Activated T-cell treated with anti-CD3 and anti-CD28 coated beads for 1 hour (primary cell): Measurements from ENCODE around the gene RPS15.
"Not testable (repeated sequence)": the region's sequence is repeated elsewhere in the genome, so short reads cannot be mapped to it uniquely, and the experiment has no call there.

Source experiments
- DNase-seq: peaks from one replicate; pipeline ENCODE4 v3.0.0-alpha.2; 2020; ENCODE audit warnings: low read depth

Gene RPS15

GRCh38 chr19:1402411-1403070 lies 35.7 kb upstream of the RPS15 start:
- no peak for DNase-seq

- peak; percentile 99 for DNase-seq
Measured at GRCh38 chr19:1406774-1407527, 31.2 kb upstream of the RPS15 start.

GRCh38 chr19:1407528-1408299 lies 30.5 kb upstream of the RPS15 start, which contains the start of gene DAZAP1:
TSS of gene DAZAP1 (plus strand) at chr19:1407586. CDS start at chr19:1407774, 188 bp downstream.
- DNase-seq: peak; percentile 31

- DNase-seq: peak; percentile 45
Measured at GRCh38 chr19:1408300-1409203, 29.6 kb upstream of the RPS15 start.

GRCh38 chr19:1409204-1410005 lies 28.8 kb upstream of the RPS15 start:
- DNase-seq: no peak

DNA sequence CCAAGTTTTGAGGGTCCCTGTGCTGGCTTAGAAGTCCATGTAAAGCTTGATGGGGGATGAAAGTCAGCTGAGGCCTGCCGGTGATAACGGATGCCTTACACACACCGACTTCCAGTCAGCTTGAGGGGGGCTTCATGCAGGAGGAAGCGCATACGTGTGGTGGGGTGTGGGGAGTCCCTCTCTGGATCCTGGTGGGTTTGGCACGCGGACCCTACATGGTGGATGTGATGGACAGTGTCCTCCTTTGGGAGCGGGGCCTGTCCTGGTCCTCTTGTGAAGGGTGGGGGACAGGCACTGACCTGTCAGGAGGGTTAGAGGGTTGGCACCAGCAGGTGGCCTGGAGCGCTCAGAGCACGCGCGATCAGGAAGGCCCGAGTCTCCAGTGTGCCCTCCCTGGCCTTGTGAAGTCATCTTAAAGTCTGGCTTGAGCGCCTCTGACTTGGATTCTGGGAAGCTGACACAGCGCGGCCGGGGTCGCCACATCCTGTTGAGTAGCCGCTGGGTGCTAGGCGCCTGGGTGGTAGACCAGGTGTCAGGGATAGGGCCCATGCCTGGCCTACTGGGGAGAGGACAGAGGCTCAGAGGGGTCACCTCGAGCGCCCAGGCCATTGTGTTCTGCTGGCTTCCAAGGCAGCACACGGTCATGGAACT lies 27.9 kb upstream of the RPS15 start:
- DNase-seq: no peak

DNA sequence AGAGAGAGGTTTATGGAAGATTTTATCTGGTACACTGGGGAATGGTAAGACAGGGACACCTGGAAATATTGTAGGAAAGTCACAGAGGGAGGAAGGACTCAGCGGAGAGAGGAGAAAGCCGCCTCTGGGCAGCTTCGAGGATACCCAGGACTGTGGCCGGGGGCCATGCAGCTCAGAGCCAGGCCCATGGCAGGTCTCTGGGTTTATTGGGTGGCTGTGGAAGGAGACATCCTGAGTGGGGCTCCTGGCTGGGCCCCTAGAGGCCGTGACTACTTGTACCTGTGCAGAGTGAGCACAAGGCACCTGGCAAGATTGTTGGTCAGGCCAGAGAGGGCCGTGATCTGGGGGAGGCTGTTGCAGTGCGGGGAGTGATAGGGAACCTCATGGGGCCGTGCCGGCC lies 27.4 kb upstream of the RPS15 start:
- DNase-seq: no peak

DNA sequence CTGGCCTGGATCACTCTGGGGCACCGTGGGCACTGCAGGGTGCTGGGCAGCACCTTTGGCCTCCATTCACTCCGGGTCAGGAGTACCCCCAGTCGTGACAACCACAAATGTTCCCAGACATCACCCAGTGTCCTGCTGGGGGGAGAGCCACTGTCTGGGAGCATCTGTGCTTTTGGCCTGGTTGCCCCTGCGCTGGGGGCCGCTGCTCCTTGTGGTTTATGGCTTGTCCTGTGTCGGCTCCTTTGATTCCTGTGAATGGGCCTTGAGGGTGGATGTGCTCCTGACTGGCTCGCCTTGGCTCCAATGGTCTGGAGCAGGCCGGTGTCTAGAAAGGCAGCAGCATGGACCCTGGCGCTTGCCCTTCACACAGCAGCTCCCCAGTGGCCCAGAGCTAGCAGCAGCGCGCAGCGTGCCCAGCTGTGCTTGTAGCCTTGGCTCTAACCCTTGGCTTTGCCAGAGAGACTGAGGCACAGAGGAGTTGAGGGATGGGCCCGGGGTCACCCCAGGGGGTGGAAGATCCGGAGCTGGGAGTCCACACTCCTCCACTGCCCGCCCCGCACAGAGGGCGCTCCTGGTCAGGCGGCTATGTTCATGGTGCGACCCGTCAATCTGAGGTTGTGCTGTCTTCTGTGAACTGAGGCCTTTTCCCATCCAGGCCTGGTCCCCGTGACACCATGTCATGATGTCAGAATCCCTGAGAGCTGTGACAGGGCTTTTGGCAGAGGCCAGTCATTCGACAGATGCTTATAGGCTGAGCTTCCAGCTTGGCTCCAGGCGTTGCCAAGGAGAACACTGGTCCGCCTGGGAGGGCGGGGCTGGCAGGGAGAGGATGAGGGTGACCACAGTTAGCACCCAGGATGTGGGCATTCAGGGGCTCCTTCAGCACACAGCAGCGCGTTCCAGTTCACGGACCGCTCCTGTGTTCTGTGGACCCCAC lies 26.7 kb upstream of the RPS15 start:
- no peak for DNase-seq

GRCh38 chr19:1412323-1412923 lies 25.8 kb upstream of the RPS15 start:
- no peak for DNase-seq

DNA sequence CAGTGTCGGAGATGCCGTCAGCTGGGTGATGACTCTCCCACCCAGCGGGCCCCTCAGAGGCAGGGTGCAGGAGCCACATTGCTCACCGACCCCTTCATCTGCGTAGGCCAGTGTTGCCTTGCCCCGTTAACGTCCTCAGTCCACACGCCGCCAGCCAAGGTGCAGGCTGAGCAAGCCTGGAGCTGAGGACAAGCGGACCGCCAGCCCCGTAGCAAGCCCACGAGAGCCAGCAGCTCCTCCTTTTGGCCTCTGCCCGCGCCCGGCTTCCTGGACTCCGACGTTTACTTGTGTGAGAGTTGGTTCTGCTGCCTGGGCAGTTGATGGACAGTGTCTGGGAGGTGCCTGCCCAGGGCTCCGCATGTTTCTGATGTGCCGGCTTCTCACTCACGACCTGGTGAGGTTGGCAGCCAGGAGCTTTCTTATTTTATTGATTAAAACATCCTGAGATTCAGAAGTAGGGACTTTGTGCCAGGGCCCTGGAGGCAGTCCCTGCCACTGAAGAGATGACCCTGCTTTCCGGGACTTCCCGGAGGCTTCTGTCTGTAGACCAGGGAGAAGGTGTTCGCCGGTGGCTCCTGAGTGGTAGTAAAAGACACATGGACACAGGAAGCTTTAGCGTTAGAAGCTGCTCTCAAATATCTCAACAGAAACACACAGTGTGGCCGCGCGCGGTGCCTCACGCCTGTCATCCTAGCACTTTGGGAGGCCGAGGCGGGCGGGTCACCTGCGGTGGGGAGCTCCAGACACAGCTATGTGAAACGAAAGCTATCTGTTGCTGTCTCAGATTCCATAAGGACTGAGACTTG lies 25.0 kb upstream of the RPS15 start:
- DNase-seq: no peak

DNA sequence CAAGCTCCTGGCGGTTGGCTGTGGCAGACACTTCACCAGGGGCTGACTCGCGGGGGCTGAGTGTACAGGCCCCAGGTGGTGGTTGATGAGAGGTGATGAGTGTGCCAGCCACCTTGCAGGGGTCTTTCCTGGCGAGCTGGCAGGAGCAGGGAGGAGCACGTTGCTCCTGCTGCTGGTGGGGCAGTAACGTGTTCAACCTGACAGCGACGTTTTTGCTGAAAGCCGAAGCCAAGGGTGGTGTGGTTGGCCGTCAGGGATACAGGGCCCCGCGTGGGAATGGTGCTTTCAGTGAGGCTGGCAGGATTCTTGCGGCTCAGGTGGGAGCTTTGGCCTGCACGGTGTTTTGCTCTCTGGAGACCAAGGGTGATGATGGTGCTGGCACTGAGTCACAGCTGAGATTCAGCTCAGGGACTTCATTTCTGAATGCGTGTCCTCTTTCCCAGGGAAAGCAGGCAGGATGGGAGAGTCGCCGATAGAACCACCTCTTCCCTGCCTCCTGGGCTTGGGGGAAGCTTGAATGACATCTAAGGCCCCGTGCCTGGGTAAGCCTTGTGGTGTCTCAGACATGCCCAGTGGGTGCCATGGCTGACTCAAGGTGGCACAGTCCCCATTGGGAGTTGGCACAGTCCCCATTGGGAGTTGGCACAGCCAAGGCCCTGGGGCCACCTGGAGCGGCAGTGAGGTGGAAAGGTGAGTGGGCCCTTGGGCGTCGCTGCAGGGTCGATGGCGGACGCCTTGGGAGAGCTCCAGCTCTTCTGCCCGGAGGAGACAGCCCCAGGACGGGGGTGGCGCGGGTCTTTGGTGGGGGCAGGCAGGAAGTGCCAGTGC lies 22.0 kb upstream of the RPS15 start:
- no peak for DNase-seq

- no peak for DNase-seq
Measured at GRCh38 chr19:1417145-1417544, 21.1 kb upstream of the RPS15 start.

DNA sequence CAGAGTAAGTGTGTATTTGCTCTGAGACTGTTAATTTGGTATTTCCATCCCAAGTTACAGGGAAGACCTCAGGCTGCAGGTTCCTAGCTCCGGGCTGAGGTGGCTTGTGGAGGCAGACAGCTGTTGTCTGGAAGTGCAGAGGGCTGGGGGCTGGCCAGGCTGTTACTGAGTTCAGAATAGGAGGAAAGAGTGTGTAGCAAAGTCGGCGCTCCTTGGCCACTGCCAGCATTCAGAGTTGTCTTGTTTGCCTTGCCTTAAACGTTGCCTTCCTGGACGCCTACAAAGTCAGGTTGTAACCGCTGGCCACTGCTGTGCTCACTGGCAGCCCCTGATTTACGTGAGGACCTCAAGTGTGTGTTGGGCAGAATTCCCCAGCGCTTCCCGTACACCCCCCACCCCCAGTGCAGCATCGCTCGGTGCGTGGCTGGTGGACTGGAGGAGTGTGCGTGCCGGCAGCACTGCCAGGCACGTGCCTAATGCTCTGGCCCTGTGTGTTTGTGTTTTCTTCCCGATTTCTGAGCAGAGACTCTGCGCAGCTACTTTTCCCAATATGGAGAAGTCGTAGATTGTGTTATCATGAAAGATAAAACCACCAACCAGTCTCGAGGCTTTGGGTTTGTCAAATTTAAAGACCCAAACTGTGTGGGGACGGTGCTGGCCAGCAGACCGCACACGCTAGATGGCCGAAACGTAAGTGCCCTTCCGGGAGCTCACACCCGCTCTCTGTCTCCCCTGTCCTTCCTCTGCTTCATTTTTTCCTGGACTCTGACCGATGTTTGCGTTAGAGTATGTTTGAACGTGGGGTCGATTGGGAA lies 20.3 kb upstream of the RPS15 start:
- no peak for DNase-seq

GRCh38 chr19:1418496-1418775 lies 19.8 kb upstream of the RPS15 start:
- DNase-seq: no peak

DNA sequence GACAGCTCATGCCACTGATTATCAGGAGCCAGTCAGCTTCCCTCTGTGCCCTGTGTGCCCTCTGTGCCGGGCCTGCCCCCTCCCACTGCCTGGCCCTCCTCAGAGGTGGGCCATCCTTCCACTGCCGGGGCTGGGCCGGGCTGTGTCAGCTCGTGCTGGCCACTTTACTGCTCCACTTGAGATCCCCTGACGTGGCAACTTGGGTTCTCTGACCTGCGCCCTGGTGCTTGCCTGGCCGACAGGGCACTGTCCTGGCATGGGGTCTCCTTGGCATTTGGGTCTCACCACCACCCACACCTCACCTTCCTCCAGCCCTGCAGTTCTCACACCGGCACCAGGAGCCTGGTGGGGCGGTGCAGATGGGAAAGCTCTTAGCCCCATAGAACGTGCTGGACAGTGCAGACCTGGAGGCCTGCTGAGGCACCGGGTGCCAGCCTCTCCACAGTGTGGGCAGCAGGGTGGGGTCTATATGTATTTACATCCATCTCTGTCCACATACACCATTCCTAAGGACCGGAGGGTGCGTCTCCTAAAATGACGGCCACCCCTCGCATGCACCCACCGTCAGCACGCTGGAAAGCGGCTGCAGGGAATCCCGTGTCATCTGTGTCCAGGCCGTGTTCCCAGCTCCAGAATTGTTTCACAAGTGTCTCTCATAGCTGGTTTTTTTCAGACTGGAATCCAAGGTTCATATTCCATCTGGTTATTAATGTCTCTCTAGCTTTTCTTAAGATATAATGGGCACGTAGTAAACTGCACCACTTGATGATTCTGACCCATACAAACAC lies 19.1 kb upstream of the RPS15 start:
- DNase-seq: no peak

- not testable (repeated sequence) for DNase-seq
Measured at GRCh38 chr19:1420085-1420484, 18.1 kb upstream of the RPS15 start.
